SK-N-SH (cell line): Measurements from ENCODE around the gene ARHGDIA. TPM values are rescaled to one million over a fixed set of nuclear protein-coding genes. Genes with fewer than 3 reads are reported as not detected.
A peak's percentile ranks its signal among the peaks of the same experiment; 100 is the strongest.

ENCODE experiments used
- CTCF ChIA-PET: fragments of 300-600, 350-600 bp; formaldehyde crosslinking; extraction: SDS; loops from one replicate; lab custom pipeline; 2021; lab: Yijun Ruan, JAX
- POLR2A ChIA-PET: fragments of 350-600 bp; sonication (Branson Sonifier 250); formaldehyde crosslinking; extraction: SDS; loops from one replicate; lab custom pipeline; 2020; ENCODE audit warnings: antibody characterized with exemption, inconsistent platforms; lab: Yijun Ruan, JAX
- DNase-seq: peaks from one replicate; pipeline ENCODE4 v3.0.0; 2012
- H2AFZ ChIP-seq: fragments of 200-600 bp; sonication (generic); 2 replicates; pipeline ENCODE4 v1.8.1; 2016; ENCODE audit warnings: antibody characterized with exemption, mild to moderate bottlenecking, low read depth
- H3F3A ChIP-seq: fragments of 200-600 bp; sonication (generic); replicated peaks from 2 replicates; pipeline ENCODE3; 2016; ENCODE audit warnings: antibody characterized with exemption, mild to moderate bottlenecking; ENCODE audit not compliant: insufficient read depth
- H3K27ac ChIP-seq, 2 experiments: fragments of 200-500 bp in 1 of 2; fragments of 200-600 bp in 1 of 2; sonication (Bioruptor generic) in 1 of 2; sonication (generic), shearing (Covaris generic) in 1 of 2; 2 replicates each; pipeline versions ENCODE4 v1.5.1 to v1.6.1; 2014 to 2016; ENCODE audit warnings: low read depth in 2 of 2, inconsistent platforms in 1 of 2, low read length in 1 of 2, mild to moderate bottlenecking in 1 of 2, mixed read lengths in 1 of 2
- H3K27me3 ChIP-seq: fragments of 200-600 bp; sonication (generic), shearing (Covaris generic); 2 replicates; pipeline ENCODE4 v1.6.1; 2016; ENCODE audit warnings: mixed run types; ENCODE audit not compliant: insufficient read depth
- H3K36me3 ChIP-seq, 2 experiments: fragments of 200-500 bp in 1 of 2; fragments of 200-600 bp in 1 of 2; sonication (Bioruptor generic) in 1 of 2; sonication (generic) in 1 of 2; replicated peaks in 1 of 2; 2 replicates each; pipeline versions ENCODE3 to v1.5.1; 2014 to 2016; ENCODE audit warnings: low read length in 1 of 2, mild to moderate bottlenecking in 1 of 2; ENCODE audit not compliant: insufficient read depth in 2 of 2, control insufficient read depth in 1 of 2
- H3K4me1 ChIP-seq, 2 experiments: fragments of 200-500 bp in 1 of 2; fragments of 200-600 bp in 1 of 2; sonication (Bioruptor generic) in 1 of 2; sonication (generic), shearing (Covaris generic) in 1 of 2; 2 replicates each; pipeline versions ENCODE4 v1.5.1 to v1.6.1; 2014 to 2016; ENCODE audit warnings: low read depth in 1 of 2, low read length in 1 of 2, mixed run types in 1 of 2; ENCODE audit not compliant: insufficient read depth in 2 of 2, control insufficient read depth in 1 of 2
- H3K4me2 ChIP-seq: fragments of 200-600 bp; sonication (generic), shearing (Covaris generic); 2 replicates; pipeline ENCODE4 v1.6.1; 2017; ENCODE audit warnings: mixed run types
- H3K4me3 ChIP-seq, 2 experiments: fragments of 200-500 bp in 1 of 2; fragments of 200-600 bp in 1 of 2; sonication (Bioruptor generic) in 1 of 2; sonication (generic), shearing (Covaris generic) in 1 of 2; 2 replicates each; pipeline versions ENCODE4 v1.5.1 to v1.8.1; 2014 to 2016; ENCODE audit warnings: low read depth in 2 of 2, inconsistent platforms in 1 of 2, low read length in 1 of 2, mild to moderate bottlenecking in 1 of 2, mixed read lengths in 1 of 2, moderate library complexity in 1 of 2
- H3K79me2 ChIP-seq: fragments of 200-600 bp; sonication (generic); 2 replicates; pipeline ENCODE4 v1.8.1; 2017; ENCODE audit warnings: mild to moderate bottlenecking; ENCODE audit not compliant: insufficient read depth
- H3K9ac ChIP-seq: fragments of 200-600 bp; sonication (generic); 2 replicates; pipeline ENCODE4 v1.6.1; 2017; ENCODE audit warnings: mixed run types
- H3K9me2 ChIP-seq: fragments of 200-600 bp; sonication (generic); 2 replicates; pipeline ENCODE4 v1.6.1; 2017; ENCODE audit warnings: mixed run types
- H3K9me3 ChIP-seq: fragments of 200-600 bp; sonication (generic); 2 replicates; pipeline ENCODE4 v1.6.1; 2017; ENCODE audit warnings: mixed run types, mild to moderate bottlenecking, moderate library complexity
- H4K20me1 ChIP-seq: fragments of 200-600 bp; sonication (generic); 2 replicates; pipeline ENCODE4 v1.6.1; 2017; ENCODE audit warnings: mild to moderate bottlenecking, mixed run types; ENCODE audit not compliant: insufficient read depth
- EZH2phosphoT487 ChIP-seq: fragments of 200-600 bp; sonication (generic); IDR thresholded peaks from 2 replicates; pipeline ENCODE4 v1.6.1; 2017; ENCODE audit warnings: low read depth, mixed run types, mild to moderate bottlenecking, antibody characterized with exemption, moderate library complexity, borderline replicate concordance
- FOSL2 ChIP-seq: IDR thresholded peaks from 2 replicates; pipeline ENCODE4 v1.4.0; 2012; ENCODE audit warnings: low read depth, mild to moderate bottlenecking, moderate library complexity, borderline replicate concordance
- FOXJ3 ChIP-seq: sonication (generic); formaldehyde crosslinking; IDR thresholded peaks from 2 replicates; pipeline ENCODE4 v1.5.1; 2020; ENCODE audit warnings: mild to moderate bottlenecking, missing genetic modification reagents
- GATA2 ChIP-seq: sonication (generic); formaldehyde crosslinking; IDR thresholded peaks from 2 replicates; pipeline ENCODE4 v1.5.0; 2020; ENCODE audit warnings: mild to moderate bottlenecking, missing genetic modification reagents
- MEF2A ChIP-seq: IDR thresholded peaks from 2 replicates; pipeline ENCODE4 v1.4.0; 2012; ENCODE audit warnings: low read depth, borderline replicate concordance
- NRF1 ChIP-seq: IDR thresholded peaks from 2 replicates; pipeline ENCODE4 v1.6.1; 2012; ENCODE audit warnings: low read depth, mild to moderate bottlenecking, low read length
- POLR2AphosphoS5 ChIP-seq: IDR thresholded peaks from 2 replicates; pipeline ENCODE4 v1.6.1; 2012; ENCODE audit warnings: low read depth, low read length
- RAD21 ChIP-seq: IDR thresholded peaks from 2 replicates; pipeline ENCODE4 v1.6.1; 2012; ENCODE audit warnings: mild to moderate bottlenecking, low read length
- RCOR1 ChIP-seq: fragments of 150-350 bp; IDR thresholded peaks from 2 replicates; pipeline ENCODE4 v1.6.1; 2017; ENCODE audit warnings: antibody characterized with exemption, low read length
- RXRA ChIP-seq: IDR thresholded peaks from 2 replicates; pipeline ENCODE4 v1.4.0; 2012; ENCODE audit warnings: low read depth, mild to moderate bottlenecking, borderline replicate concordance
- TAF1 ChIP-seq: IDR thresholded peaks from 2 replicates; pipeline ENCODE4 v1.6.1; 2012; ENCODE audit warnings: low read depth, mild to moderate bottlenecking, low read length, moderate library complexity, borderline replicate concordance
- TCF12 ChIP-seq: IDR thresholded peaks from 2 replicates; pipeline ENCODE4 v1.4.0; 2012
- TEAD4 ChIP-seq: IDR thresholded peaks from 2 replicates; pipeline ENCODE4 v1.4.0; 2012; ENCODE audit warnings: mild to moderate bottlenecking, borderline replicate concordance; ENCODE audit not compliant: insufficient read depth
- YY1 ChIP-seq: IDR thresholded peaks from 2 replicates; pipeline ENCODE4 v1.4.0; 2012; ENCODE audit warnings: low read depth, mild to moderate bottlenecking
- ZBTB33 ChIP-seq: IDR thresholded peaks from 2 replicates; pipeline ENCODE4 v1.4.0; 2012; ENCODE audit warnings: low read depth, borderline replicate concordance
- WGBS: methylation state at CpG from one replicate; pipeline ENCODE4 v1.1.6; 2017; ENCODE audit warnings: low lambda C conversion rate; 5-methylcytosine and 5-hydroxymethylcytosine counted together
- polyA plus RNA-seq, 3 experiments: library from polyadenylated mRNA; depleted of rRNA; stranded (reverse); fragments of >200 nt; gene quantifications; 2 replicates each; pipeline ENCODE4 v1.2.3, GENCODE V29; 2012
- TF ChIP-seq, protein P1 (sequence below): IDR thresholded peaks from 2 replicates; pipeline ENCODE4; 2012
- TF ChIP-seq, protein P2 (sequence below): fragments of 200-600 bp; sonication (generic); IDR thresholded peaks from 2 replicates; pipeline ENCODE4 v1.6.1; 2017; ENCODE audit warnings: antibody characterized with exemption, mild to moderate bottlenecking, moderate library complexity
- TF ChIP-seq, protein P3 (sequence below): fragments of 150-350 bp; IDR thresholded peaks from 2 replicates; pipeline ENCODE4 v1.6.1; 2017; ENCODE audit warnings: antibody characterized with exemption, low read length, low read depth, borderline replicate concordance

The ARHGDIA gene
- polyA plus RNA-seq, 1 of the 3 experiments (the other 2 are of a cell fraction): 385 TPM

- no peak overlapping the region for H3K9ac ChIP-seq
- CTCF ChIA-PET: interaction anchor here (0.7 to 5.1 kb wide), 13 partner anchors 14 to 163 kb away, joined by 3 to 32 read pairs (median 4); partner anchors contain the start of genes MAFG and NOTUM
- H3K9me3 ChIP-seq: no peaks in the 10 kb centered on the region
- peaks cover 78% of the 10 kb centered on the region for H3K79me2 ChIP-seq
- no peaks in the 10 kb centered on the region for H3K27me3 ChIP-seq
- peak overlapping the region; percentile 86 to 95 for H3K27ac ChIP-seq
- H4K20me1 ChIP-seq: peaks cover 55% of the 10 kb centered on the region
- no peak overlapping the region for H3K4me2 ChIP-seq
- peak; percentile 48 for DNase-seq
- 91% methylated on average over 14 of the region's 18 CpGs for WGBS
- H3K4me1 ChIP-seq: peaks cover 28 to 63% of the 10 kb centered on the region in 2 experiments; a peak in 3 of 4 replicates
- TF ChIP-seq FOSL2 (peak; percentile 7; the same call in 1 of the 2 replicates), TCF12 (no peak), FOXJ3 (CRISPR knock-in tag) (no peak), TEAD4 (0 out of 2 replicates have a peak, but pooled peaks have one; percentile 7), MEF2A (no peak), POLR2AphosphoS5 (peak; percentile 28; the same call in 1 of the 2 replicates), ZBTB33 (peak; percentile 2; the same call in 1 of the 2 replicates)
- TF ChIP-seq, protein P1, sequence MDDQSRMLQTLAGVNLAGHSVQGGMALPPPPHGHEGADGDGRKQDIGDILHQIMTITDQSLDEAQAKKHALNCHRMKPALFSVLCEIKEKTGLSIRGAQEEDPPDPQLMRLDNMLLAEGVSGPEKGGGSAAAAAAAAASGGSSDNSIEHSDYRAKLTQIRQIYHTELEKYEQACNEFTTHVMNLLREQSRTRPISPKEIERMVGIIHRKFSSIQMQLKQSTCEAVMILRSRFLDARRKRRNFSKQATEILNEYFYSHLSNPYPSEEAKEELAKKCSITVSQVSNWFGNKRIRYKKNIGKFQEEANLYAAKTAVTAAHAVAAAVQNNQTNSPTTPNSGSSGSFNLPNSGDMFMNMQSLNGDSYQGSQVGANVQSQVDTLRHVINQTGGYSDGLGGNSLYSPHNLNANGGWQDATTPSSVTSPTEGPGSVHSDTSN: peak; percentile 2
- TF ChIP-seq, all 33 proteins: peak for 5
- no peak overlapping the region for H2AFZ ChIP-seq
- POLR2A ChIA-PET: interaction anchor here (0.5 to 2.2 kb wide), 17 partner anchors 13 to 245 kb away, joined by 3 to 13 read pairs (median 3); partner anchors contain the start of genes MCRIP1, MRPL12, PCYT2 and SLC25A10
- H3K36me3 ChIP-seq: peaks cover 38 to 54% of the 10 kb centered on the region in 2 experiments
- H3K9me2 ChIP-seq: no peaks in the 10 kb centered on the region
- H3K4me3 ChIP-seq: no peak overlapping the region
- H3F3A ChIP-seq: peaks cover 70% of the 10 kb centered on the region
These were observed 4.5 kb downstream of the ARHGDIA start for GRCh38 chr17:81866440-81867169.

- Histone ChIP-seq H3K27ac (peak overlapping the region; percentile 86 to 95), H3K9me3 (no peaks in the 10 kb centered on the region), H2AFZ (no peak overlapping the region), H3F3A (peaks cover 72% of the 10 kb centered on the region), H3K4me3 (no peak overlapping the region), H3K79me2 (peaks cover 80% of the 10 kb centered on the region), H3K27me3 (no peaks in the 10 kb centered on the region), H3K36me3 (peaks cover 38 to 54% of the 10 kb centered on the region in 2 experiments), H4K20me1 (peaks cover 55% of the 10 kb centered on the region), H3K9me2 (no peaks in the 10 kb centered on the region), H3K9ac (no peak overlapping the region), H3K4me1 (peaks cover 28 to 63% of the 10 kb centered on the region in 2 experiments; a peak in 3 of 4 replicates), H3K4me2 (no peak overlapping the region)
- WGBS: 85% methylated on average over 13 of the region's 18 CpGs
- CTCF ChIA-PET: interaction anchor here (0.7 to 5.1 kb wide), 10 partner anchors 14 to 164 kb away, joined by 3 to 32 read pairs (median 4); partner anchors contain the start of genes MAFG and NOTUM
- DNase-seq: peak; percentile 23
- POLR2A ChIA-PET: interaction anchor here (0.5 to 2.2 kb wide), 15 partner anchors 8 to 245 kb away, joined by 3 to 13 read pairs (median 4); partner anchors contain the start of genes MCRIP1 and SLC25A10
- TF ChIP-seq RAD21 (no peak), RCOR1 (no peak), POLR2AphosphoS5 (peak; percentile 58; the same call in 1 of the 2 replicates), EZH2phosphoT487 (no peak), TAF1 (no peak), GATA2 (CRISPR knock-in tag) (no peak), RXRA (no peak), YY1 (no peak), NRF1 (no peak), TEAD4 (no peak)
- TF ChIP-seq, protein P2, sequence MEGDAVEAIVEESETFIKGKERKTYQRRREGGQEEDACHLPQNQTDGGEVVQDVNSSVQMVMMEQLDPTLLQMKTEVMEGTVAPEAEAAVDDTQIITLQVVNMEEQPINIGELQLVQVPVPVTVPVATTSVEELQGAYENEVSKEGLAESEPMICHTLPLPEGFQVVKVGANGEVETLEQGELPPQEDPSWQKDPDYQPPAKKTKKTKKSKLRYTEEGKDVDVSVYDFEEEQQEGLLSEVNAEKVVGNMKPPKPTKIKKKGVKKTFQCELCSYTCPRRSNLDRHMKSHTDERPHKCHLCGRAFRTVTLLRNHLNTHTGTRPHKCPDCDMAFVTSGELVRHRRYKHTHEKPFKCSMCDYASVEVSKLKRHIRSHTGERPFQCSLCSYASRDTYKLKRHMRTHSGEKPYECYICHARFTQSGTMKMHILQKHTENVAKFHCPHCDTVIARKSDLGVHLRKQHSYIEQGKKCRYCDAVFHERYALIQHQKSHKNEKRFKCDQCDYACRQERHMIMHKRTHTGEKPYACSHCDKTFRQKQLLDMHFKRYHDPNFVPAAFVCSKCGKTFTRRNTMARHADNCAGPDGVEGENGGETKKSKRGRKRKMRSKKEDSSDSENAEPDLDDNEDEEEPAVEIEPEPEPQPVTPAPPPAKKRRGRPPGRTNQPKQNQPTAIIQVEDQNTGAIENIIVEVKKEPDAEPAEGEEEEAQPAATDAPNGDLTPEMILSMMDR: no peak
- TF ChIP-seq, protein P3, sequence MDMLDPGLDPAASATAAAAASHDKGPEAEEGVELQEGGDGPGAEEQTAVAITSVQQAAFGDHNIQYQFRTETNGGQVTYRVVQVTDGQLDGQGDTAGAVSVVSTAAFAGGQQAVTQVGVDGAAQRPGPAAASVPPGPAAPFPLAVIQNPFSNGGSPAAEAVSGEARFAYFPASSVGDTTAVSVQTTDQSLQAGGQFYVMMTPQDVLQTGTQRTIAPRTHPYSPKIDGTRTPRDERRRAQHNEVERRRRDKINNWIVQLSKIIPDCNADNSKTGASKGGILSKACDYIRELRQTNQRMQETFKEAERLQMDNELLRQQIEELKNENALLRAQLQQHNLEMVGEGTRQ: no peak
These were observed 5.3 kb downstream of the ARHGDIA start for GRCh38 chr17:81865733-81866439.
